Liver (tissue), 3 donors: ENCODE measurements around the gene NMRK1.

Source experiments
- ATF3 ChIP-seq: IDR thresholded peaks from 2 replicates; pipeline ENCODE4 v1.6.1; 2016; ENCODE audit warnings: antibody characterized with exemption
- CTCF ChIP-seq: fragments of 150-350 bp; IDR thresholded peaks from 2 replicates; pipeline ENCODE4 v1.5.1; 2017; ENCODE audit warnings: improper control_type of control experiment, low read depth, low read length; ENCODE audit not compliant: missing input control
- EGR1 ChIP-seq, 2 donors: IDR thresholded peaks; 2 replicates each; pipeline ENCODE4 v1.6.1; 2016 to 2018; ENCODE audit warnings: antibody characterized with exemption in 2 of 2, low read depth in 2 of 2
- FOXA1 ChIP-seq: IDR thresholded peaks from 2 replicates; pipeline ENCODE4 v1.6.1; 2016; ENCODE audit warnings: antibody characterized with exemption
- REST ChIP-seq: IDR thresholded peaks from 2 replicates; pipeline ENCODE4 v1.6.1; 2016; ENCODE audit warnings: antibody characterized with exemption, mild to moderate bottlenecking
- YY1 ChIP-seq: IDR thresholded peaks from 2 replicates; pipeline ENCODE4 v1.6.1; 2016; ENCODE audit warnings: antibody characterized with exemption, mild to moderate bottlenecking
- ZBTB33 ChIP-seq: IDR thresholded peaks from 2 replicates; pipeline ENCODE4 v1.6.1; 2016; ENCODE audit warnings: antibody characterized with exemption
- donor health status: healthy.
- donor health status: healthy.

GRCh38 chr9:75036793-75037192 is 51.2 kb downstream of the NMRK1 start:
- no peak for TF ChIP-seq CTCF
- TF ChIP-seq ZBTB33, result no peak
- no peak for TF ChIP-seq REST
- TF ChIP-seq EGR1 (IDR thresholded peaks at IDR 0.05; ENCODE audit: low read depth in 2 of 2), result no peak
- TF ChIP-seq FOXA1, result no peak
- TF ChIP-seq ATF3, result no peak
- TF ChIP-seq YY1, result no peak
